Measurements from ENCODE around the gene FHIT. TPM values are rescaled to one million over a fixed set of nuclear protein-coding genes. Genes with fewer than 3 reads are reported as not detected.

The FHIT gene
- total RNA-seq, 2 experiments from 2014 or later: 86.0 to 90.6 TPM

DNA sequence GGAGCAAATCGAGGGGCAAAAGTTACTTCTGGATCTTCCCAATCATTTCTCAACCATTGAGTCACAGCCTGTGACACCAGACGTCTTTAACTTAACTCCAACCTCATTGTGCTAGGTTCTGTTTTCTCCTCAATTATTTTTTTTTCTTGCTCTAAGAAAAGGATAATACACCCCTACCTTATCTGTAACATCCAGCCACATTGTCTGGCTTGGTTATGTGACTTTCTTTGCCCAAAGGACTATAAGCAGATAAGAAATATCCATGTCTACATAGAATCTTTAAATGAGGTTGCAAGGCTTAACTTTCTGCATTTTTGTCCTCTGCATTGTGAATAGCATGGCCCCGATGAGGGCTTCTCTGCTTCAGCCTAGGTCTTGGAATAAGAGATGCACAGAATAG is 1419.0 kb downstream of the FHIT start:
- H3K27ac Mint-ChIP-seq: no peak overlapping the region
- no peaks in the 10 kb centered on the region for H3K27me3 Mint-ChIP-seq
- ChIA-PET POLR2A (no interaction called here), CTCF (no interaction called here)
- intact Hi-C loops (cut with DNase I, micrococcal nuclease): no loop called here
- peaks cover 37% of the 10 kb centered on the region for H3K36me3 Mint-ChIP-seq (ENCODE audit: low read depth)
- Histone ChIP-seq H3K9me3 (ENCODE audit: control insufficient read depth in 1 of 2, insufficient read depth in 1 of 2, low read length in 2 of 2) (no peaks in the 10 kb centered on the region), H3K4me1 (ENCODE audit: insufficient read depth, low read length) (no peaks in the 10 kb centered on the region), H3K27ac (ENCODE audit: low read depth in 1 of 2, low read length in 2 of 2) (no peak overlapping the region), H3K27me3 (ENCODE audit: control insufficient read depth in 1 of 2, insufficient read depth in 2 of 2, low read length in 2 of 2) (no peaks in the 10 kb centered on the region), H3K4me3 (ENCODE audit: low read length) (no peak overlapping the region), H3K36me3 (ENCODE audit: insufficient read depth, low read length) (no peaks in the 10 kb centered on the region)
- TF ChIP-seq, protein P1, sequence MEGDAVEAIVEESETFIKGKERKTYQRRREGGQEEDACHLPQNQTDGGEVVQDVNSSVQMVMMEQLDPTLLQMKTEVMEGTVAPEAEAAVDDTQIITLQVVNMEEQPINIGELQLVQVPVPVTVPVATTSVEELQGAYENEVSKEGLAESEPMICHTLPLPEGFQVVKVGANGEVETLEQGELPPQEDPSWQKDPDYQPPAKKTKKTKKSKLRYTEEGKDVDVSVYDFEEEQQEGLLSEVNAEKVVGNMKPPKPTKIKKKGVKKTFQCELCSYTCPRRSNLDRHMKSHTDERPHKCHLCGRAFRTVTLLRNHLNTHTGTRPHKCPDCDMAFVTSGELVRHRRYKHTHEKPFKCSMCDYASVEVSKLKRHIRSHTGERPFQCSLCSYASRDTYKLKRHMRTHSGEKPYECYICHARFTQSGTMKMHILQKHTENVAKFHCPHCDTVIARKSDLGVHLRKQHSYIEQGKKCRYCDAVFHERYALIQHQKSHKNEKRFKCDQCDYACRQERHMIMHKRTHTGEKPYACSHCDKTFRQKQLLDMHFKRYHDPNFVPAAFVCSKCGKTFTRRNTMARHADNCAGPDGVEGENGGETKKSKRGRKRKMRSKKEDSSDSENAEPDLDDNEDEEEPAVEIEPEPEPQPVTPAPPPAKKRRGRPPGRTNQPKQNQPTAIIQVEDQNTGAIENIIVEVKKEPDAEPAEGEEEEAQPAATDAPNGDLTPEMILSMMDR (IDR thresholded peaks at IDR 0.05): no peak
- DNase-seq (no peak), ATAC-seq (ENCODE audit: poor library complexity) (no peak)
- peaks cover 3% of the 10 kb centered on the region for H3K9me3 Mint-ChIP-seq
- H3K4me1 Mint-ChIP-seq (ENCODE audit: low read depth): peaks cover 33% of the 10 kb centered on the region
- no peak overlapping the region for H3K4me3 Mint-ChIP-seq

GRCh38 chr3:59831394-59831793 is 1419.9 kb downstream of the FHIT start:
- peaks cover 3% of the 10 kb centered on the region for H3K9me3 Mint-ChIP-seq
- ATAC-seq (ENCODE audit: poor library complexity) (no peak), DNase-seq (no peak)
- ChIA-PET POLR2A (no interaction called here), CTCF (no interaction called here)
- intact Hi-C loops (cut with DNase I, micrococcal nuclease): no loop called here
- no peaks in the 10 kb centered on the region for H3K36me3 ChIP-seq (ENCODE audit: insufficient read depth, low read length)
- no peaks in the 10 kb centered on the region for H3K27me3 Mint-ChIP-seq
- H3K27ac Mint-ChIP-seq: no peak overlapping the region
- H3K4me1 Mint-ChIP-seq (ENCODE audit: low read depth): peaks cover 42% of the 10 kb centered on the region
- H3K27me3 ChIP-seq (ENCODE audit: control insufficient read depth in 1 of 2, insufficient read depth in 2 of 2, low read length in 2 of 2): no peaks in the 10 kb centered on the region
- TF ChIP-seq, protein P1 (IDR thresholded peaks at IDR 0.05): no peak
- no peak overlapping the region for H3K4me3 ChIP-seq (ENCODE audit: low read length)
- H3K27ac ChIP-seq (ENCODE audit: low read depth in 1 of 2, low read length in 2 of 2): no peak overlapping the region
- no peak overlapping the region for H3K4me3 Mint-ChIP-seq
- H3K9me3 ChIP-seq (ENCODE audit: control insufficient read depth in 1 of 2, insufficient read depth in 1 of 2, low read length in 2 of 2): no peaks in the 10 kb centered on the region
- peaks cover 42% of the 10 kb centered on the region for H3K36me3 Mint-ChIP-seq (ENCODE audit: low read depth)
- H3K4me1 ChIP-seq (ENCODE audit: insufficient read depth, low read length): no peaks in the 10 kb centered on the region

DNA sequence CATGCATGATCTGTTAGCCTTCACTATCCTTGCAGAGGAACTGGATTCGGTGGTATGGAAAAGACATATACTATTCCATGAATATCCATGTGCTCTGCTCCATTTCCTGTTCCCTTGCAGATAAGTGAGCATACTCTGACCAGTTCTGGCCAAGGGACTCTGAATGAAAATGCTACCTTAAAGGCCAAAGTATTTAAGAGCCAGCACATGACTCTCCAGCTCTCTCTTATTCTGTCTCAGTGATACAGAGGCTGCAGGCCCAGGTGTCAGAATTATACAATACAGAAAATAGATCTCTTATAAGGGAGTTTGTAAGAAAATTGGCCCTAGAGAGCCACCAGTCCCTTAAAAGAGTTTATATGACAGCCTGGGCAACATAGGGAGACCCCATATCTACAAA is 1421.7 kb downstream of the FHIT start:
- peaks cover 60% of the 10 kb centered on the region for H3K4me1 Mint-ChIP-seq (ENCODE audit: low read depth)
- CTCF ChIA-PET: interaction anchor here (0.6 kb wide), 1 partner anchor 1964 kb away, joined by 3 read pairs; no protein-coding TSS in a partner anchor

More for the DNA sequence above, 1421.7 kb downstream of the FHIT start:
- H3K9me3 ChIP-seq (ENCODE audit: control insufficient read depth in 1 of 2, insufficient read depth in 1 of 2, low read length in 2 of 2): no peaks in the 10 kb centered on the region
- intact Hi-C loops (cut with DNase I, micrococcal nuclease): no loop called here
- POLR2A ChIA-PET: no interaction called here
- no peak for DNase-seq
- no peak for ATAC-seq (ENCODE audit: poor library complexity)
- Mint-ChIP-seq H3K9me3 (peaks cover 3% of the 10 kb centered on the region), H3K27ac (no peak overlapping the region), H3K4me3 (no peak overlapping the region), H3K36me3 (ENCODE audit: low read depth) (peaks cover 34% of the 10 kb centered on the region), H3K27me3 (no peaks in the 10 kb centered on the region)
- no peaks in the 10 kb centered on the region for H3K27me3 ChIP-seq (ENCODE audit: control insufficient read depth in 1 of 2, insufficient read depth in 2 of 2, low read length in 2 of 2)
- TF ChIP-seq, protein P1 (IDR thresholded peaks at IDR 0.05): no peak
- H3K4me3 ChIP-seq (ENCODE audit: low read length): no peak overlapping the region
- no peaks in the 10 kb centered on the region for H3K4me1 ChIP-seq (ENCODE audit: insufficient read depth, low read length)
- no peaks in the 10 kb centered on the region for H3K36me3 ChIP-seq (ENCODE audit: insufficient read depth, low read length)
- no peak overlapping the region for H3K27ac ChIP-seq (ENCODE audit: low read depth in 1 of 2, low read length in 2 of 2)

Measured in CD4-positive, alpha-beta T cell (primary cell).